Subcutaneous adipose tissue (tissue), 4 donors: ENCODE data around the gene ADAMTSL3. TPM values are rescaled to one million over a fixed set of nuclear protein-coding genes. Genes with fewer than 3 reads are reported as not detected.

Experiments
- total RNA-seq, 4 donors: library from RNA; depleted of rRNA; stranded (reverse); fragments of >200 nt; gene quantifications; one replicate each; pipeline ENCODE4 v1.1.0, GENCODE V29; 2016
- TF ChIP-seq, protein P1 (sequence below): fragments of 450-650 bp; IDR thresholded peaks from one replicate; pipeline ENCODE4 v1.5.1; 2016; ENCODE audit warnings: low read depth, mild to moderate bottlenecking, control low read depth, antibody characterized with exemption, moderate library complexity

The ADAMTSL3 gene
- total RNA-seq, 4 donors from 2014 or later: 1.5 to 4.0 (median 2.3) TPM

GRCh38 chr15:83873966-83874365 is 220.0 kb downstream of the ADAMTSL3 start:
- TF ChIP-seq, protein P1, sequence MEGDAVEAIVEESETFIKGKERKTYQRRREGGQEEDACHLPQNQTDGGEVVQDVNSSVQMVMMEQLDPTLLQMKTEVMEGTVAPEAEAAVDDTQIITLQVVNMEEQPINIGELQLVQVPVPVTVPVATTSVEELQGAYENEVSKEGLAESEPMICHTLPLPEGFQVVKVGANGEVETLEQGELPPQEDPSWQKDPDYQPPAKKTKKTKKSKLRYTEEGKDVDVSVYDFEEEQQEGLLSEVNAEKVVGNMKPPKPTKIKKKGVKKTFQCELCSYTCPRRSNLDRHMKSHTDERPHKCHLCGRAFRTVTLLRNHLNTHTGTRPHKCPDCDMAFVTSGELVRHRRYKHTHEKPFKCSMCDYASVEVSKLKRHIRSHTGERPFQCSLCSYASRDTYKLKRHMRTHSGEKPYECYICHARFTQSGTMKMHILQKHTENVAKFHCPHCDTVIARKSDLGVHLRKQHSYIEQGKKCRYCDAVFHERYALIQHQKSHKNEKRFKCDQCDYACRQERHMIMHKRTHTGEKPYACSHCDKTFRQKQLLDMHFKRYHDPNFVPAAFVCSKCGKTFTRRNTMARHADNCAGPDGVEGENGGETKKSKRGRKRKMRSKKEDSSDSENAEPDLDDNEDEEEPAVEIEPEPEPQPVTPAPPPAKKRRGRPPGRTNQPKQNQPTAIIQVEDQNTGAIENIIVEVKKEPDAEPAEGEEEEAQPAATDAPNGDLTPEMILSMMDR: no peak

- TF ChIP-seq, protein P1: no peak
Observed at GRCh38 chr15:83880529-83880928, 226.6 kb downstream of the ADAMTSL3 start.

DNA sequence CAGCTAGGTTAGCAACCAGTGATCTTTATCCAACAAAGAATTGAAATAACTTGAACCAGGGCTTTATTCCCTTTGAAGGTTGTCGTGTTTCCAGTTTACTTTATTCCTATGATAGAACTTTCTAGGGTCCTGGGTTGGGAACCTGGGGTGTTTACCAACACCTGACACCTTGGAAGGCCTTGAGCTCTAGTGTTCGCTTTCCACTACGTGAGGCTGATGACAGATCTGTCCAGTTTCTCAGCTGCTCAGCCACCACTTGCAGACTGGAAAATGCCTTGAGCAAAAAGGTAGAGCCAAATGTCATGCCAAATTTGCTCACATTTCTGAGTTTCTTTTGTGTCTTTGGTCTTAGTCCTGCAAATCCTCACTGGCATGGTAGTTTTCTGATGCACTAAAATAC is 227.2 kb downstream of the ADAMTSL3 start:
- TF ChIP-seq, protein P1: no peak

- TF ChIP-seq, protein P1: no peak
Observed at GRCh38 chr15:83886321-83886720, 232.4 kb downstream of the ADAMTSL3 start.

GRCh38 chr15:83887404-83887803 is 233.5 kb downstream of the ADAMTSL3 start:
- TF ChIP-seq, protein P1: no peak

DNA sequence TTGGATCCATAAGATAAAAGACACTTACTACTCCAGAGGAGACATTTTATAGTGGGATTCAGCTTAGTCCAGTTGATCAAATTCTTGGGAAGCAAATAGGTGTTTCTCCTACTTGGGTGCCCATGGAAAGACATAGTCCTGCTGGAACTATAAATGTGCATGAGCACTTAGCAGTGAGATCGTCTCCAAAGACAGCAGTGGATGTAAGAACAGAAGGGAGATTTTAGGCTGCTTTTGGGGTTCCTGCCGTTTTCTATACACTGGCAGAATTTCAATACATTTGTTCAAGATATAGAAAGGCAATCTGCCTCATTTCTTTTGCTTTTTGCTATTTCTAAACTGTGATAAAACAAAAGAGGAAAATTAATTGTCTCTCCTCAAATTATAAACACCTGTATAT is 234.0 kb downstream of the ADAMTSL3 start:
- TF ChIP-seq, protein P1: no peak

GRCh38 chr15:83889995-83890394 is 236.1 kb downstream of the ADAMTSL3 start:
- TF ChIP-seq, protein P1: no peak

- TF ChIP-seq, protein P1: no peak
Observed at GRCh38 chr15:83890587-83890986, 236.7 kb downstream of the ADAMTSL3 start.
